NCI-H2196 treated with DMSO at 0.1 percent for 48 hours (cell line): ENCODE measurements around the gene RBAK.
"Not testable (repeated sequence)": the region's sequence is repeated elsewhere in the genome, so short reads cannot be mapped to it uniquely, and the experiment has no call there.

ENCODE experiments used
- DNase-seq: peaks from one replicate; lab custom pipeline; 2025; ENCODE audit not compliant: unreplicated experiment; lab: John Stamatoyannopoulos, UW

RBAK gene

GRCh38 chr7:5050676-5051075 lies 5.0 kb downstream of the RBAK start:
- no peak for DNase-seq

GRCh38 chr7:5051731-5052130 lies 6.1 kb downstream of the RBAK start:
- DNase-seq, result not testable (repeated sequence)

- DNase-seq, result no peak
Measured at GRCh38 chr7:5053175-5053574, 7.5 kb downstream of the RBAK start.

- DNase-seq, result no peak
Measured at GRCh38 chr7:5063698-5064097, 18.0 kb downstream of the RBAK start.

DNA sequence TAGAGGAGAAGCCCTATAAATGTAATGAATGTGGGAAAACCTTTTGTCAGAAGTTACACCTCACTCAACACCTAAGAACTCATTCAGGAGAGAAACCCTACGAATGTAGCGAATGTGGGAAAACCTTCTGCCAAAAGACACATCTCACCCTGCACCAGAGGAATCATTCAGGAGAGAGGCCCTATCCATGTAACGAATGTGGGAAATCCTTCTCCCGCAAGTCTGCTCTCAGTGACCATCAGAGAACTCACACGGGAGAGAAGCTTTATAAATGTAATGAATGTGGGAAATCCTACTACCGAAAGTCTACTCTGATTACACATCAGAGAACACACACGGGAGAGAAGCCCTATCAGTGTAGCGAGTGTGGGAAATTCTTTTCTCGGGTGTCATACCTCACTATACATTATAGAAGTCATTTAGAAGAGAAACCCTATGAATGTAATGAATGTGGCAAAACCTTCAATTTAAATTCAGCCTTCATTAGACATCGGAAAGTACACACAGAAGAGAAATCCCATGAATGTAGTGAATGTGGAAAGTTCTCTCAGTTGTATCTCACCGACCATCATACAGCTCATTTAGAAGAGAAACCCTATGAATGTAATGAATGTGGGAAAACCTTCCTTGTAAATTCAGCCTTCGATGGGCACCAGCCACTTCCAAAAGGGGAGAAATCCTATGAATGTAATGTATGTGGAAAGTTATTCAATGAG lies 18.9 kb downstream of the RBAK start:
- no peak for DNase-seq

DNA sequence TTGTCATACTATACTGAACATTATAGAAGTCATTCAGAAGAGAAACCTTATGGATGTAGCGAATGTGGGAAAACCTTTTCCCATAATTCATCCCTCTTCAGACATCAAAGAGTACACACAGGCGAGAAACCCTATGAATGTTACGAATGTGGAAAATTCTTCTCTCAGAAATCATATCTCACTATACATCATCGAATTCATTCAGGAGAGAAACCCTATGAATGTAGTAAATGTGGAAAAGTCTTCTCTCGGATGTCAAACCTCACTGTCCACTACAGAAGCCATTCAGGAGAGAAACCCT lies 19.4 kb downstream of the RBAK start:
- no peak for DNase-seq

- DNase-seq, result no peak
Measured at GRCh38 chr7:5068521-5068920, 22.9 kb downstream of the RBAK start.

DNA sequence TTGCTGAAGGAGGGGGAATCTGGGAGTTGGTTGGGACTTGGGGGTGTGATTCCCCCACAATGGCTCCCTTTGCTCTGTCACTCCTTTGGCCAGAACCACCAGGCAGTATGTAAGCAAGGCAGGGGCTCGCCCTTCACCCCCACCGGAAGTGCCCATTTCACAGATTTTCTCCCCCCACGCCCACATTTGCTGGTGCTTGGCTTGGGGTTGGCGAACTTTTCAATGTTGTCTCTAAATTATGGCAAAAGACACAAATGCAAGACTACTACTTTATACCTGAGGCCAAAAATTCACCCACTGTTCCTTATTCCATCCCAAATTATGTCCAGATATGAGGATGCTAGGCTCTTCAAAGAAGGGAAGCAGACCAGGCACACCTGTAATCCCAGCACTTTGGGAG lies 24.5 kb downstream of the RBAK start:
- DNase-seq, result no peak

GRCh38 chr7:5075187-5075586 lies 29.5 kb downstream of the RBAK start:
- not testable (repeated sequence) for DNase-seq

- DNase-seq, result peak; percentile 28
Measured at GRCh38 chr7:5077740-5078139, 32.1 kb downstream of the RBAK start.

GRCh38 chr7:5082806-5083205 lies 37.1 kb downstream of the RBAK start:
- DNase-seq, result no peak

GRCh38 chr7:5083311-5083711 lies 37.7 kb downstream of the RBAK start:
- DNase-seq, result no peak

DNA sequence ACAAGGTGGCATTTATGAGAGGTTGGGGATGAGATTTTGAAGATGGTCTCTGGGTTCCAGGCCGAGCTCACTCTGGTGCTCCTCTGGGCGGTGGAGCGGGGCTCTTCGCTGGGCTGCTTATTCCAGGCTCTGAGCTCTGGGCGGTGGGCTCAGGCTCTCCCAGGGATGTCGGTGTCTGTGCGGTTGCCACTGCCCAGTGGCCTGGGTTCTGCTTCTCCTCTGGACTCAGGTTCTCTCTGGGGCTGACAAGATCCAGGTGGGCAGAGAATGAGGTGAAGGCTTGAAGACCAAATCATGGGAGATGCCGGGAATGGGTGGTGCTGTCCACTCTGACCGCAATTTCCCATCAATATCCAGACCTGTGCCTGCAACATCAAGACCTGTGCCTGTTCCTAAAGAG lies 40.6 kb downstream of the RBAK start:
- no peak for DNase-seq

DNA sequence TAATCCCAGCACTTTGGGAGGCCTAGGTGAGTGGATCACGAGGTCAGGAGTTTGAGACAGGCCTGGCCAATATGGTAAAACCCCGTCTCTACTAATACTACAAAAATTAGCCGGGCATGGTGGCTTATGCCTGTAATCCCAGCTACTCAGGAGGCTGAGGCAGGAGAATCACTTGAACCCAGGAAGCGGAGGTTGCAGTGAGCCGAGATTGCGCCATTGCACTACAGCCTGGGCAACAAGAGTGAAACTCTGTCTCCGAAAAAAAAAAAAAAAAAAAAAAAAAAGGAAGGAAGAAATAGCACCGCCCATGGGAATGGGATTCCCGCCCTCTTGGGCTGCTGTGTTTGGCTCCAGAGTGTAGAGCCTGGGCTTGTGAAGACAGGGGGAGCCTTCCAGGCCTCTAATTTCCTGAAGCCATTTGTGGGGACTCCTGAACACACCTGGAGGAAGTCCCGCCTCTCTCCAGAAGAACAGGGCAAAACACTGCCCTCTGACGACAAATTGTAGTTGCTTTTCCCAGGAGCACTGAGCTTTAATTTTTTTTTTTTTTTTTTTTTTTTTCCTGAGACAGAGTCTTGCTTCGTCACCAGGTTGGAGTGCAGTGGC lies 42.7 kb downstream of the RBAK start:
- DNase-seq, result not testable (repeated sequence)

DNA sequence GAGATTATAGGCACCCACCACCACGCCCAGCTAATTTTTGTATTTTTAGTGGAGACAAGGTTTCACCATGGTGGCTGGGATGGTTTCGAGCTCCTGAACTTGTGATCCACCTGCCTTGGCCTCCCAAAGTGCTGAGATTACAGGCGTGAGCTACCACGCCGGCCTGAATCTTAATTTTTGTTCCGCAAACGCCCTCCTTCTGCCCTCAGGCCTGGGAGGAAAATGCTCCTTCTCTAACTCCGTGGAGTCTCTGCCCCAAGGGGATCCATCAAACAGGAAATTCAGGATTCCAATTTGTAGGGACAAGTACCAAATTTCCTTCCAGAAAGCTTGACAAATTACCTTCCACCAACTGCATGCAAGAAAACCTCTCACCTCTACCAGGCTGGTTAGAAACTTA lies 43.2 kb downstream of the RBAK start:
- DNase-seq, result no peak

DNA sequence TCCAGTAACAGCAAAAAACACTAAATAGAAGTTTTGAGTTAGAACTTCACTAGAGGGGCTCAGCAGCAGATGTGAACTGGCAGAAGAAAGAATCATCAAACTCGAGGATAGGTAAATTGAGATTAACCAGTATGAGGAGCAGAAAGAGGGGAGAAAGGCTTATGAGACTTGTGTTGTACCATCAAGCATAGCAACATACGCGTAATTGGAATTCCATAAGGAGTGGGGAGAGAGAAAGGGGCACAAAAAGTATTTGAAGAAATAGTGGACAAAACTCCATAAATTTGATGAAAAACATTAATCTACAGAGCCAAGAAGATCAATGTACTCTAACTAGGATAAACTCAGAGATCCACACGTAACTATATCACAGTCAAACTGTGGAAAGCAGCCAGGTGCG lies 48.3 kb downstream of the RBAK start:
- no peak for DNase-seq

- no peak for DNase-seq
Measured at GRCh38 chr7:5094641-5095040, 49.0 kb downstream of the RBAK start.

- no peak for DNase-seq
Measured at GRCh38 chr7:5116359-5116758, 70.7 kb downstream of the RBAK start.

GRCh38 chr7:5117095-5117970 lies 71.7 kb downstream of the RBAK start:
- DNase-seq, result no peak
